GM12874 (cell line): Measurements from ENCODE around the gene AZU1.

Source experiments
- TF ChIP-seq, protein P1 (sequence below): IDR thresholded peaks from 2 replicates; pipeline ENCODE4 v1.5.1; 2011; ENCODE audit warnings: low read depth, mild to moderate bottlenecking, control low read depth, low read length, moderate library complexity; ENCODE audit not compliant: insufficient read depth

Gene AZU1

DNA sequence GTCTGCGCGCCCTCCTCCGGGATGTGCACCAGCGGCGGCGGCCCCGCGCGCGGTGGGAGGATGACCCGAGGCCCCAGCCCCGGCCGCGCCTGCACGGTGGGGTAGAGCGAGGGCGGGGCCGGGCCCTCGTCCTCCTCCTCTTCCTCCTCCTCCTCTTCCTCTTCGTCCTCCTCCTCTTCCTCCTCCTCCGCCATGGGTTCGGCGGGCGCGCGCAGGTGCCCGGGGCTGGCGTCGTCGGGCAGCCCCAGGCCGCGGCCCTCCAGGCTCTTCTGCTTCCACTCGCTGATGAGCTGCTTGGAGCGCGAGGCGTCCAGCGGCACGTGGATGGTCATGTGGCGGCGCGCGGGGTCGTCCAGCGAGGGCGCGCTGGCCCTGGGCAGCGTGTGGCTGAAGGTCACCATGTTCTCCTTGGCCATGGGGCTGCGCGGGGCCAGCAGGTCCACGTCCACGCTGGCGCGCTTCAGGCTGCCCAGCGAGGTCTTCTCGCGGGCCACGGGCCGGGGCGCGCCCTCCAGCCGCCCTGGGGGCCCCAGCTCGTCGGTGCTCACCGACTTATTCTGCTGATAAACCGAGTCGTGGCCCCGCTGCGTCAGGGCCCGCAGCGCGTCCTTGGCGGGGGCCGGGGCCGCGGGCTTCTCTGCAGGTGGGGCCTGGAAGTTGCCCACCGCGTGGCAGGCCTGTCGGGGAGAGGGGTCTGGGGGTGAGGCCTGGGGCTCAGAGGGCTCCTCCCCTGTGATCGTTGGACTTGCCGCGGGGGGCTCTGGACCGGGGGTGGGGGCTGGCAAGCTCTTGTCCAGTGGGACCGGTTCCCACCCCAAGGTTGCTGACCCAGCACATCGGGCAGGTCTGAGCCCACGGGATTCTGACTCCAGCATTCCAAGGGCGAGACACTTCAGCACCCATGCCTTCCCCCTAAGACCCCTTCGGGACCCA lies 14.2 kb upstream of the AZU1 start:
- TF ChIP-seq, protein P1, sequence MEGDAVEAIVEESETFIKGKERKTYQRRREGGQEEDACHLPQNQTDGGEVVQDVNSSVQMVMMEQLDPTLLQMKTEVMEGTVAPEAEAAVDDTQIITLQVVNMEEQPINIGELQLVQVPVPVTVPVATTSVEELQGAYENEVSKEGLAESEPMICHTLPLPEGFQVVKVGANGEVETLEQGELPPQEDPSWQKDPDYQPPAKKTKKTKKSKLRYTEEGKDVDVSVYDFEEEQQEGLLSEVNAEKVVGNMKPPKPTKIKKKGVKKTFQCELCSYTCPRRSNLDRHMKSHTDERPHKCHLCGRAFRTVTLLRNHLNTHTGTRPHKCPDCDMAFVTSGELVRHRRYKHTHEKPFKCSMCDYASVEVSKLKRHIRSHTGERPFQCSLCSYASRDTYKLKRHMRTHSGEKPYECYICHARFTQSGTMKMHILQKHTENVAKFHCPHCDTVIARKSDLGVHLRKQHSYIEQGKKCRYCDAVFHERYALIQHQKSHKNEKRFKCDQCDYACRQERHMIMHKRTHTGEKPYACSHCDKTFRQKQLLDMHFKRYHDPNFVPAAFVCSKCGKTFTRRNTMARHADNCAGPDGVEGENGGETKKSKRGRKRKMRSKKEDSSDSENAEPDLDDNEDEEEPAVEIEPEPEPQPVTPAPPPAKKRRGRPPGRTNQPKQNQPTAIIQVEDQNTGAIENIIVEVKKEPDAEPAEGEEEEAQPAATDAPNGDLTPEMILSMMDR: no peak

DNA sequence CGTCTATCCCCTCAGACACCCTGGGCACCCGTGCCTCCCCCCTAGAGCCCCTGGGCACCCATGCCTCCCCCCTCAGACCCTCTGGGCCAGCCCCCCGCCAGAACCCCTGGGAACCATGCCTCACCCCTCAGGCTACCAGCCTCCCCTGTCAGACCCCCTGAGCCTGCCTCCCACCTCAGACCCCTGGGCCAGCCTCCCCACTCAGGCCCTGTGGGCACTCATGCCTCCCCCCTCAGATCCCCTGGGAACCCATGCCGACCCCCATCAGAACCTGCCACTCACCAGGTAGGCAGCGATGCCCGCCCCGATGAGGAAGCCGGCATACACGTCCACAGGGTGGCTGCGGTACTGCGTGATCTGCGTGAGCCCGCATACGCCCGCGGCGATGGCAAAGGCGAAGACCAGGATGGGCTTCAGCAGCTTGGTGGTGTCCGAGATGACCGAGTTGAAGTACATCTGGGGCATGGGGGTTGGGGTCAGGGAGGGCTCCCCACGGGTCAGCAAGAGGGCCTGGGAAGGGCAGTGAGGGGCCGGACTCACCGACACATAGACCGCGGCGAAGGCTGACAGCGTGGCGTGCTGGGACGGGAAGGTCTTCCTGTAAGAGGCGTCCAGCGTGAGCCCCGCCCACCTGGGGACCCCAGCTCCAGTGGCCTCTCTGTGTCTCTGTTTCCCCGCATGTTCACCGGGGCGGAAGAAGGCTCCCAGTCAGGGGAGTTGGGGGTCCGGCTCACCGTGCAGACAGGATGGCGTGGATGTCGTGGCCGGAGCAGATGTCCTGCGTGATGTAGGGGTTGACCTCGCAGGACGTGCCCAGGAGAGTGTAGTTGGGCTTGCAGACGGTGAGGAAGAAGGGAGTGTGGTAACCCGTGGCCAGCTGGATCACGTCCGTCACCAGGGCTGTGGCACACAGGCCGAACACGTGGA lies 13.2 kb upstream of the AZU1 start:
- TF ChIP-seq, protein P1: no peak

DNA sequence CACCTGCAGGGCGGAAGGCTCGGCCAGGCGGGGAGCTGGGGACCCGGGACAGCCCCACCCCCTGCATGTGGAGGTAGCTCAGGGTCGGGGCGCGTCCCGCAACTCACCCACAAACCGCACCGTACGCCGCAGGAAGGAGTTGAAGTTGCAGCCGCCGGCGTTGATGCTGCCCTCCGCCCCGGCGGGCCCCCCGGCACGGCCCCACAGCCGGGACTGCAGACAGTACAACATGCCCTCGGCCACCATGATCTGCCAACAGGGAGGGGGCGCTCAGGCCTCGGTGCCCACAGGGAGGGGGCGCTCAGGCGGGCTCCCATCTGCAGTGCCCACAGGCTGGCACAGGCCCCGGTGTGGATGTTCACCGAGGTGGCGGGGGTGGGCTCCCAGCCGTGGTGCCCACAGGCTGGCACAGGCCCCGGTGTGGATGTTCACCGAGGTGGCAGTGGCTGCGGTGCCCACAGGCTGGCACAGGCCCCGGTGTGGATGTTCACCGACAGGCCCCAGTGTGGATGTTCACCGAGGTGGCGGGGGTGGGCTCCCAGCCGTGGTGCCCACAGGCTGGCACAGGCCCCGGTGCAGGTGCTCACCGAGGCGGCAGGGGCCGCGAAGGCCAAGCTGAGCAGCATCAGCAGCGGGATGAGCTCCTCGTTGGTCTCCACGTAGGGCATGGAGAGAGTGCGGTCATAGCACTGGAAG lies 12.4 kb upstream of the AZU1 start:
- TF ChIP-seq, protein P1: no peak

DNA sequence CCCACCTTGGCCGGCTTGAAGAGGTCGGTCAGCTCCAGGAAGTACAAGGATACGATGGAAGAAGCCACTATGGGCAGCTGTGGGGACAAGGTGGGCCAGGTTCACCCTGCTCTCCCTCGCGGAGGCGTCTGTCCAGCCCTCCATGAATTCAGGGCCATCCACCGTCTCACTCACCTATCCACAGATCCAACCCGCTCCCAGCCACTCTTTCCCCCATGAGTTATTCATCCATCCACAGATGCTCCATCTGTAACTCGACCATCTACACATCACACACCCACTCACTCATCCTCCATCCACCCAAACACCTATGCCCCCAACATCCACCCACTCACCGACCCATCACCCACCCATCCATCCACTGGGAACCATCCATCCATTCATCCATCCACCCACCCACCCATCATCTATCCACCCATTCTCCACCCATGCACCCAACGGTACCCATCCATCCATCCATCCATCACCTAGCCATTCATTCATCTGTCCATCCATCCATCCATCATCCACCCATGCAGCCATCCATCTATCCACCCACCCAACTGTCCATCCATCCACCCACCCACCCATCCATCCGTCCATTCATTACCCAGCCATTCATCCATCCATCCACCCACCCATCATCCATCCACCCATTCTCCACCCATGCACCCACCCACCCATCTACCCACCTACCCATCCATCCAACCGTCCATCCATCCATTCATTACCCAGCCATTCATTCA lies 11.7 kb upstream of the AZU1 start:
- TF ChIP-seq, protein P1: no peak

DNA sequence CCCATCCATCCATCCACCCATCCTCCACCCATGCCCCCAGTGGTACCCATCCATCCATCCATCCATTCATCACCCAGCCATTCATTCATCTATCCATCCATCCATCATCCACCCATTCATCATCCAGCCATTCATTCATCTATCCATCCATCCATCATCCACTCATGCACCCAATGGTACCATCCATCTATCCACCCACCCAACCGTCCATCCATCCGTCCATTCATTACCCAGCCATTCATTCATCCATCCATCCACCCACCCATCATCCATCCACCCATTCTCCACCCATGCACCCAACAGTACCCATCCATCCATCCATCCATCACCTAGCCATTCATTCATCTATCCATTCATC lies 11.2 kb upstream of the AZU1 start:
- TF ChIP-seq, protein P1: no peak

DNA sequence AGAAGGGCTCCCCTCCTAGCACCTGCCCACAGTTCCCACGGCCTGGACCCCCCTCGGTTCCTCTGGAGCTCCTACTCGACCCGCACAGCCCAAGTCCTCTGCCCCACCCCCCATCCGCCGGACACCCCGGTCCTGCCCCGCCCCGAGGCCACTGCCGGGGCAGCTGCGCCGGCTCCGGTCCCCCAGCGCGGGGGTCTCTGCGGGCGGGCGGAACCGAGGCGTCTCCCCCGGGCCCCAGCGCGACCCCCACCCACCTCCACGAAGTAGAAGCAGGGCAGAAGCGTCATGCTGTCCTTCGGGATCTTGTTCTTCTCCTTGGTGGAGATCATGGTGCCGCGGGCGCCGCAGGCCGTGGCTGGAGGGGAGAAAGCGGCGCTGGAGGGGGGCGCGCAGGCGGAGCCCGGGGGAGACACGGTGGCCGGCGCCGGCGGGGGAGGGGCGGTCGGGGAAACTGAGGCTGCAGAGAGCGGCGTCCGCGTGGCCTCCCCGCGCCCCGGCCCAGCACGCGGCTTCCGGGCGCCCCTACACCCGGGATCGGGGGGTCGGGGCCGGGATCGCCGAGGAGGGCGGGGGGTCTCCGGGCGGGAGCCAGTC lies 6.3 kb upstream of the AZU1 start:
- TF ChIP-seq, protein P1: no peak
